Measurements from ENCODE around the gene MMAB. TPM values are rescaled to one million over a fixed set of nuclear protein-coding genes. Genes with fewer than 3 reads are reported as not detected.

Gene MMAB
- total RNA-seq, 6 experiments from 2014 or later, result 12.8 to 23.1 (median 18.7) TPM

- DNase-seq, result no peak
- H3K9me3 Mint-ChIP-seq, result no peaks in the 10 kb centered on the region
- no peak for TF ChIP-seq CTCF (IDR thresholded peaks at IDR 0.05)
- H3K27ac Mint-ChIP-seq, result no peak overlapping the region
- no peak overlapping the region for H3K4me3 Mint-ChIP-seq
- H3K36me3 Mint-ChIP-seq (ENCODE audit: low read depth), result no peaks in the 10 kb centered on the region
- H3K27me3 Mint-ChIP-seq (ENCODE audit: insufficient read depth), result peaks cover 3% of the 10 kb centered on the region; the same call in 1 of the 2 replicates
- peaks cover 10% of the 10 kb centered on the region for H3K4me1 Mint-ChIP-seq (ENCODE audit: low read depth)
Measured at GRCh38 chr12:109601557-109601956, 28.3 kb upstream of the MMAB start.

GRCh38 chr12:109600995-109601394, 27.7 kb upstream of the MMAB start:
- Mint-ChIP-seq H3K36me3 (ENCODE audit: low read depth) (no peaks in the 10 kb centered on the region), H3K4me1 (ENCODE audit: low read depth) (peaks cover 10% of the 10 kb centered on the region), H3K27ac (no peak overlapping the region), H3K9me3 (no peaks in the 10 kb centered on the region), H3K4me3 (no peak overlapping the region), H3K27me3 (ENCODE audit: insufficient read depth) (peaks cover 3% of the 10 kb centered on the region; the same call in 1 of the 2 replicates)
- no peak for DNase-seq
- TF ChIP-seq CTCF (IDR thresholded peaks at IDR 0.05), result no peak

- H3K4me1 Mint-ChIP-seq (ENCODE audit: low read depth), result peaks cover 10% of the 10 kb centered on the region
- no peak for TF ChIP-seq CTCF (IDR thresholded peaks at IDR 0.05)
- no peaks in the 10 kb centered on the region for H3K36me3 Mint-ChIP-seq (ENCODE audit: low read depth)
- peaks cover 5% of the 10 kb centered on the region for H3K27me3 Mint-ChIP-seq (ENCODE audit: insufficient read depth)
- DNase-seq, result no peak
- H3K9me3 Mint-ChIP-seq, result no peaks in the 10 kb centered on the region
- no peak overlapping the region for H3K4me3 Mint-ChIP-seq
- H3K27ac Mint-ChIP-seq, result no peak overlapping the region
Measured at GRCh38 chr12:109600481-109600880, 27.2 kb upstream of the MMAB start.

GRCh38 chr12:109599087-109599486, 25.8 kb upstream of the MMAB start:
- no peak overlapping the region for H3K27ac Mint-ChIP-seq
- no peak for TF ChIP-seq CTCF (IDR thresholded peaks at IDR 0.05)
- H3K27me3 Mint-ChIP-seq (ENCODE audit: insufficient read depth), result peaks cover 5% of the 10 kb centered on the region
- DNase-seq, result no peak
- no peaks in the 10 kb centered on the region for H3K9me3 Mint-ChIP-seq
- H3K36me3 Mint-ChIP-seq (ENCODE audit: low read depth), result no peaks in the 10 kb centered on the region
- H3K4me1 Mint-ChIP-seq (ENCODE audit: low read depth), result peaks cover 10% of the 10 kb centered on the region
- H3K4me3 Mint-ChIP-seq, result no peak overlapping the region

GRCh38 chr12:109598428-109598854, 25.1 kb upstream of the MMAB start:
- Mint-ChIP-seq H3K27me3 (ENCODE audit: insufficient read depth) (peaks cover 5% of the 10 kb centered on the region), H3K4me1 (ENCODE audit: low read depth) (peaks cover 10% of the 10 kb centered on the region), H3K27ac (no peak overlapping the region), H3K9me3 (no peaks in the 10 kb centered on the region), H3K4me3 (no peak overlapping the region), H3K36me3 (ENCODE audit: low read depth) (no peaks in the 10 kb centered on the region)
- no peak for DNase-seq
- no peak for TF ChIP-seq CTCF (IDR thresholded peaks at IDR 0.05)

All from HFFc6 (cell line).